DND-41 (cell line): ENCODE data around the gene ZMIZ1.

Experiments used
- CTCF ChIP-seq: IDR thresholded peaks from 2 replicates; pipeline ENCODE4 v1.5.1; 2012; ENCODE audit warnings: borderline replicate concordance, low read length, moderate library complexity, mild to moderate bottlenecking; ENCODE audit not compliant: poor library complexity, severe bottlenecking; ENCODE audit errors: extremely low read depth
- EZH2 ChIP-seq: IDR thresholded peaks from 3 replicates; pipeline ENCODE4 v1.6.1; 2012; ENCODE audit warnings: borderline replicate concordance, low read depth, mild to moderate bottlenecking, moderate library complexity, low read length, inconsistent platforms; ENCODE audit not compliant: severe bottlenecking

GRCh38 chr10:79320820-79321493 lies 252.2 kb downstream of the ZMIZ1 start:
- TF ChIP-seq CTCF (no peak), EZH2 (no peak)
